Tibial artery (tissue), 4 donors: Measurements from ENCODE around the gene C11orf24.

Source experiments
- DNase-seq, 2 donors: peaks; one replicate each; pipeline ENCODE4 v3.0.0-alpha.2; 2019
- H3K27ac ChIP-seq, 2 donors: fragments of 200-600 bp; sonication (generic) in 1 of 2; 1 replicate in 1 of 2; 2 replicates in 1 of 2; pipeline ENCODE4 v1.5.1; 2018 to 2019; ENCODE audit warnings: mild to moderate bottlenecking in 1 of 2
- H3K27me3 ChIP-seq, 2 donors: fragments of 200-600 bp; sonication (generic) in 1 of 2; one replicate each; pipeline versions ENCODE4 v1.5.1 to v1.6.0; 2016 to 2019
- H3K36me3 ChIP-seq, 3 donors: fragments of 200-600 bp; sonication (generic) in 2 of 3; one replicate each; pipeline ENCODE4 v1.5.1; 2016 to 2019; ENCODE audit warnings: mild to moderate bottlenecking in 2 of 3
- H3K4me1 ChIP-seq, 4 donors: fragments of 200-600 bp; sonication (generic) in 2 of 4; 1 replicate in 3 of 4; 2 replicates in 1 of 4; pipeline ENCODE4 v1.5.1; 2016 to 2019
- H3K4me3 ChIP-seq, 2 donors: fragments of 200-600 bp; sonication (generic) in 1 of 2; 1 replicate in 1 of 2; 2 replicates in 1 of 2; pipeline ENCODE4 v1.5.1; 2018 to 2019; ENCODE audit warnings: mild to moderate bottlenecking in 2 of 2
- H3K9me3 ChIP-seq, 3 donors: fragments of 200-600 bp; sonication (generic) in 1 of 3; one replicate each; pipeline ENCODE4 v1.5.1; 2016 to 2019
- intact Hi-C: fragments of 100-400 bp; cut with DNase I; formaldehyde crosslinking; loops from one replicate; pipeline ENCODE4 v1.15.0; 2023; ENCODE audit warnings: low total_unique reads
- TF ChIP-seq, protein P1 (sequence below), 2 experiments: fragments of 200-600 bp in 1 of 2; fragments of 450-650 bp in 1 of 2; IDR thresholded peaks; one replicate each; pipeline ENCODE4 v1.5.1; 2017 to 2019; ENCODE audit warnings: antibody characterized with exemption in 2 of 2, mild to moderate bottlenecking in 1 of 2, moderate library complexity in 1 of 2

The C11orf24 gene

DNA sequence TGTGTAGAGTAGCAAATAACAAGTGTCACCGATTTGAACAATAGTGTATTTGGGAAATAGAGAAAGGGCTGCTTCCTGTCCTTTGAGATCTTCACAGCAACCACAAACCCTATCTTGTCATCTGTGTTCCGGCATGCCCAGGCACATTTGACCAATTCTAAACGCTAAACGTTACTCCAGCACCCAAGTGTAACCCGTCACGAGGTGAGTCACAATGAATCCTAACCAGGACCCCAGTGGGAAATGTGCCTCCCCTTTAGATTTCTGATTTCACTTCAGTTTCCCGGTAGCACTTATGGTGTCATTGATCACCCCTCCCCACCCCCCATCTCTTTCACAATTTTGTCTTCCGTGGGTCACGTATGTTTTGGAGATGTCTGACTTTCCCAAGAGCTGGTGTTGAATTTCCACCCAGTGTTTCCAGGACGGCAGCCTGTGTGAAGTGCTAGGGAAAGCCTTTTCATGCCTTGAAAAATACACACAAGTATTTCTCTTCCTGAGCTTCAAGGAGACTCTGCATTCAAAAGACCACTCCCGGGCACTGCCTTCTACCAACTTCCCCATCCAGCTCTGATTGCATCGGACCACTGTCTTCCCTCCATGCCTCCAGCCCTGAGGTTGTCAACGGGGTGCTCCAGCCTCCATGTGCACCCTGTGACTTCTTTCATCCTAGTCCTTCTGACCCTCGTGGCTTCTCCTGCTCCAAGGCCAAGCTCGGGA is 10.5 kb upstream of the C11orf24 start:
- TF ChIP-seq, protein P1, sequence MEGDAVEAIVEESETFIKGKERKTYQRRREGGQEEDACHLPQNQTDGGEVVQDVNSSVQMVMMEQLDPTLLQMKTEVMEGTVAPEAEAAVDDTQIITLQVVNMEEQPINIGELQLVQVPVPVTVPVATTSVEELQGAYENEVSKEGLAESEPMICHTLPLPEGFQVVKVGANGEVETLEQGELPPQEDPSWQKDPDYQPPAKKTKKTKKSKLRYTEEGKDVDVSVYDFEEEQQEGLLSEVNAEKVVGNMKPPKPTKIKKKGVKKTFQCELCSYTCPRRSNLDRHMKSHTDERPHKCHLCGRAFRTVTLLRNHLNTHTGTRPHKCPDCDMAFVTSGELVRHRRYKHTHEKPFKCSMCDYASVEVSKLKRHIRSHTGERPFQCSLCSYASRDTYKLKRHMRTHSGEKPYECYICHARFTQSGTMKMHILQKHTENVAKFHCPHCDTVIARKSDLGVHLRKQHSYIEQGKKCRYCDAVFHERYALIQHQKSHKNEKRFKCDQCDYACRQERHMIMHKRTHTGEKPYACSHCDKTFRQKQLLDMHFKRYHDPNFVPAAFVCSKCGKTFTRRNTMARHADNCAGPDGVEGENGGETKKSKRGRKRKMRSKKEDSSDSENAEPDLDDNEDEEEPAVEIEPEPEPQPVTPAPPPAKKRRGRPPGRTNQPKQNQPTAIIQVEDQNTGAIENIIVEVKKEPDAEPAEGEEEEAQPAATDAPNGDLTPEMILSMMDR (IDR thresholded peaks at IDR 0.05) = no peak

DNA sequence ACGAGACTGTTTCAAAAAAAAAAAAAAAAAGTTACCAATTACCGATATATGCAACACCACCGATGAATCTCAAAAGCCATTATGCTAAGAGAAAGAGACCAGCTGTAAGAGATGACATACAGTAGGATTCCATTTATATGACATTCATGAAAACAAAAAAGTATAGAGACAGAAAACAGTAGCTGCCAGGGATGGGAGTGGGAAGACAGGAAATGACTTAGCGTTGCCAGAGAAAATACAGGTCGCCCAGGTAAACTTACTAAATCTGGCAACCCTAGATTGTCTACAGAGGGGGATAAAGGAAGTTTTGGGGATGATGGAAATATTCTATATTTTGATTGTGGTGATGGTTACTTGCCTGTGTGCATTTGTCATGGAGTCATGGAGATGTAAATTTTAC is 7.9 kb upstream of the C11orf24 start:
- TF ChIP-seq, protein P1 (IDR thresholded peaks at IDR 0.05) = no peak
- no peaks in the 10 kb centered on the region for H3K27me3 ChIP-seq
- DNase-seq = no peak
- H3K4me1 ChIP-seq = no peaks in the 10 kb centered on the region
- no peaks in the 10 kb centered on the region for H3K36me3 ChIP-seq
- no peak overlapping the region for H3K27ac ChIP-seq
- H3K9me3 ChIP-seq = no peaks in the 10 kb centered on the region
- H3K4me3 ChIP-seq = no peak overlapping the region
- intact Hi-C loops = no loop called here

More for the DNA sequence above, 10.5 kb upstream of the C11orf24 start:
- Histone ChIP-seq H3K36me3 (no peaks in the 10 kb centered on the region), H3K4me3 (no peak overlapping the region), H3K27me3 (no peaks in the 10 kb centered on the region), H3K27ac (no peak overlapping the region), H3K9me3 (no peaks in the 10 kb centered on the region), H3K4me1 (no peaks in the 10 kb centered on the region)
- no peak for DNase-seq
- intact Hi-C loops = no loop called here

DNA sequence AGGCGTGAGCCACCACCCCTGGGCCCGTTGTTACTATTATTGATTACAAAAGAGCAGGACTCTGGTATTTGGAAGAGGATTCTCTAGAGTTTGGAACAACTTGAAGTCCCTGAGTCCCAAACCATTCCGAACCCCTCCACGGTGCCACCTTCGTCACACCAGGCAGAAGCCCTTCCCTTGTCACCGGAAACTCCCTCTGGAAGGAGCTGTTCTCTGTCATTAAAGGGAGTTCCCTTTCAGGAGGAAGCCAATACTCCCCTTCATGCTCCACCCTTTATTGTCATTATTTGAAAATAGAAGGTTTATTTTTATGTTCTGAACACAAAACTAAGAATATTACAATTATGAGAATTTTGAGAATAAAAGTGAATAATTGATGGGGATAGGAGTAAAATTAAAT is 5.1 kb upstream of the C11orf24 start:
- Histone ChIP-seq H3K9me3 (no peaks in the 10 kb centered on the region), H3K27me3 (no peaks in the 10 kb centered on the region), H3K36me3 (no peaks in the 10 kb centered on the region), H3K27ac (no peak overlapping the region), H3K4me3 (no peak overlapping the region), H3K4me1 (peaks cover 0 to 9% (median 0%) of the 10 kb centered on the region in 4 donors)
- intact Hi-C loops = no loop called here
- no peak for DNase-seq
- TF ChIP-seq, protein P1 (IDR thresholded peaks at IDR 0.05) = no peak

DNA sequence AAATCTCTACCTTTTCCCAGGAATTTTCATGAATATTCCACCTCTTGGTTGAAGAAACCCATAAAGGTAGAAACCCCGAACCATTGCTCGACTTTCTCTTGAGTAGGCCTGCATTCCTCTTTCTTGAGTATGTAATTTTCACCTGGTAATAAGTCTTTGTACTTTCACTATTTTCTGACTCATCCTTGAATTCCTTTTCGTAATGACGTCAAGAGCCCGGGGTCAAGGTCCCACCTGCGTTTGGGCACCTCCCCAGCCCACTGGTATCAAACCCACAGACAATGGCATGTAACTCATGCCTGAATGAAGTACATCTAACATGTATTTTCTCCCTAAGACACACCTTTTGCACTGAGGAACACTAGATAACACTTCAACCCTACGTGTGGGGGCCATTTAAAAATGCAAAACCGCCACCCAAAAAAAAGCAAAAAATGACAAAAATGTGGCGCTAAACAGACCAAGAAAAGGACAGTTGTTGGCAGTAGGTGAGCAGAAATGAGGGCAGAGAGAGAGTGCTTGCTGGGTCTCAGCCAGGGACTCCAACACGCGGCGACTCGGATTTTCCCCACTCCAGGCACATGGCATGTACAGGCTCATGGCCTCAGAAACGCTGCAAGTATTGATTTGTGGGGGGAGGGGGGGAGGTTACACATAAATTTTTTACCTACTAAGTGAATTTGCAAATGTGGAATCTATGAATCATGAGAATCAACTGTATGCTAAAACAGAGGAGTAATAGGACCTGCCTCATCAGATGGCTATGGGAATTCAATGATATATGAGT is 4.1 kb upstream of the C11orf24 start:
- Histone ChIP-seq H3K4me1 (peaks cover 0 to 10% (median under 1%) of the 10 kb centered on the region in 4 donors), H3K27ac (no peak overlapping the region), H3K4me3 (no peak overlapping the region), H3K27me3 (no peaks in the 10 kb centered on the region), H3K9me3 (no peaks in the 10 kb centered on the region), H3K36me3 (no peaks in the 10 kb centered on the region)
- intact Hi-C loops = no loop called here
- TF ChIP-seq, protein P1 (IDR thresholded peaks at IDR 0.05) = no peak
- no peak for DNase-seq

DNA sequence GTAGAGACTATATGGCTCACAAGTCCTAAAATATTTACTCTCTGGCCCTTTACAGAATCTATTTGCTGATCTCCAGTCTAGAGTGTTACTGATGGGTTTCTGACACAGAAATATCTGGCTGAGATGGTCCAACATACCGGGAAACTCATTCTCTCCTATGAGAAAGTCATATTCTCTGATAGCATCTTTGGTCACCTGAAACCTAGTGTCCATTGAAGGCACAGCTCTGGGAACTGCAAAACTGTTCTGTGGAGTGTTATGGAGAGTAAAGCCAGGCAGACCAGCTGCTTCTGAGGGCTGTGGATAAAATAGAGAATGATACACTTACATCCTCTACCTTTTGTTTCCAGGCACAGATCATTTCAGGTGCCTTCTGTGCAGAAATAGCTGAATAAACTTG is 2.5 kb upstream of the C11orf24 start:
- intact Hi-C loops = no loop called here
- DNase-seq = no peak
- H3K27ac ChIP-seq = no peak overlapping the region
- peaks cover 0 to 26% (median 16%) of the 10 kb centered on the region in 4 donors for H3K4me1 ChIP-seq
- H3K36me3 ChIP-seq = no peaks in the 10 kb centered on the region
- no peak overlapping the region for H3K4me3 ChIP-seq
- TF ChIP-seq, protein P1 (IDR thresholded peaks at IDR 0.05) = no peak
- H3K27me3 ChIP-seq = no peaks in the 10 kb centered on the region
- no peaks in the 10 kb centered on the region for H3K9me3 ChIP-seq
